ENCODE measurements around the gene PRKCZ.

DNA sequence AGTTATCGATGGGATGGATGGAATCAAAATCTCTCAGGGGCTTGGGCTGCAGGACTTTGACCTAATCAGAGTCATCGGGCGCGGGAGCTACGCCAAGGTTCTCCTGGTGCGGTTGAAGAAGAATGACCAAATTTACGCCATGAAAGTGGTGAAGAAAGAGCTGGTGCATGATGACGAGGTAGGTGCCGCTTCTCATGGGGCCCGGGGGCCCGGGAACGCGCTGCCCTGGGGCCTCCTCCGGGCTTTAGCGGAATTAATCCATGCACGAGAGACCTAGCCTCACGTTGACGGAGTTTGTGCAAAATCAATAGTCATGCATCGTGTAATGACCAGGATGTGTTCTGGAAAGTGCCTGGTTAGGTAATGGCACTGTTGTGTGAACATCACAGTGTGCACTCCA, 100.6 kb downstream of the PRKCZ start:
- TF ChIP-seq, protein P1, sequence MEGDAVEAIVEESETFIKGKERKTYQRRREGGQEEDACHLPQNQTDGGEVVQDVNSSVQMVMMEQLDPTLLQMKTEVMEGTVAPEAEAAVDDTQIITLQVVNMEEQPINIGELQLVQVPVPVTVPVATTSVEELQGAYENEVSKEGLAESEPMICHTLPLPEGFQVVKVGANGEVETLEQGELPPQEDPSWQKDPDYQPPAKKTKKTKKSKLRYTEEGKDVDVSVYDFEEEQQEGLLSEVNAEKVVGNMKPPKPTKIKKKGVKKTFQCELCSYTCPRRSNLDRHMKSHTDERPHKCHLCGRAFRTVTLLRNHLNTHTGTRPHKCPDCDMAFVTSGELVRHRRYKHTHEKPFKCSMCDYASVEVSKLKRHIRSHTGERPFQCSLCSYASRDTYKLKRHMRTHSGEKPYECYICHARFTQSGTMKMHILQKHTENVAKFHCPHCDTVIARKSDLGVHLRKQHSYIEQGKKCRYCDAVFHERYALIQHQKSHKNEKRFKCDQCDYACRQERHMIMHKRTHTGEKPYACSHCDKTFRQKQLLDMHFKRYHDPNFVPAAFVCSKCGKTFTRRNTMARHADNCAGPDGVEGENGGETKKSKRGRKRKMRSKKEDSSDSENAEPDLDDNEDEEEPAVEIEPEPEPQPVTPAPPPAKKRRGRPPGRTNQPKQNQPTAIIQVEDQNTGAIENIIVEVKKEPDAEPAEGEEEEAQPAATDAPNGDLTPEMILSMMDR (IDR thresholded peaks at IDR 0.05): no peak
- TF ChIP-seq EZH2 (IDR thresholded peaks at IDR 0.05) (no peak), EZH2phosphoT487 (IDR thresholded peaks at IDR 0.05) (no peak)

All from neural progenitor cell (in vitro differentiated cells).